ENCODE results near the gene REELD1.

The REELD1 gene

GRCh38 chr4:146243141-146243882 lies 29.0 kb downstream of the REELD1 start:
- H3K9ac ChIP-seq (ENCODE audit: low read length): no peak overlapping the region
- H2BK120ac ChIP-seq (ENCODE audit: low read depth, low read length): no peak overlapping the region
- peak; percentile 58 for DNase-seq
- WGBS (ENCODE audit: extremely low coverage, insufficient coverage, low lambda C conversion rate): no CpG with 5 or more reads among the region's 24 CpGs
- H4K8ac ChIP-seq (ENCODE audit: low read depth, low read length): no peak overlapping the region
- no peak overlapping the region for H3K27ac ChIP-seq (ENCODE audit: low read depth, low read length)
- no peak overlapping the region for H2BK5ac ChIP-seq (ENCODE audit: low read length)
- no peak overlapping the region for H3K4ac ChIP-seq (ENCODE audit: low read depth, low read length)
- H3K4me2 ChIP-seq (ENCODE audit: low read length): no peak overlapping the region
- H3K27me3 ChIP-seq (ENCODE audit: insufficient read depth, low read length, poor library complexity): no peaks in the 10 kb centered on the region
- no peaks in the 10 kb centered on the region for H3K36me3 ChIP-seq (ENCODE audit: control insufficient read depth, insufficient read depth, low read length)
- no peaks in the 10 kb centered on the region for H3K79me2 ChIP-seq (ENCODE audit: control insufficient read depth, insufficient read depth, low read length)
- no peak overlapping the region for H3K23ac ChIP-seq (ENCODE audit: low read length)
- no peaks in the 10 kb centered on the region for H3K79me1 ChIP-seq (ENCODE audit: low read length)
- H3K56ac ChIP-seq (ENCODE audit: low read length): no peak overlapping the region
- H3K4me3 ChIP-seq (ENCODE audit: low read length): no peak overlapping the region
- H3K18ac ChIP-seq (ENCODE audit: low read length): no peak overlapping the region
- H4K5ac ChIP-seq (ENCODE audit: low read length): no peak overlapping the region
- H2AK5ac ChIP-seq (ENCODE audit: low read length): no peak overlapping the region
- no peaks in the 10 kb centered on the region for H3K4me1 ChIP-seq (ENCODE audit: control insufficient read depth, low read depth, low read length)
- H2BK15ac ChIP-seq (replicated peaks; ENCODE audit: low read depth): no peak overlapping the region

- no CpG with 5 or more reads among the region's 17 CpGs for WGBS (ENCODE audit: extremely low coverage, insufficient coverage, low lambda C conversion rate)
- Histone ChIP-seq H4K5ac (ENCODE audit: low read length) (no peak overlapping the region), H3K18ac (ENCODE audit: low read length) (no peak overlapping the region), H4K8ac (ENCODE audit: low read depth, low read length) (no peak overlapping the region), H3K4ac (ENCODE audit: low read depth, low read length) (no peak overlapping the region), H3K4me3 (ENCODE audit: low read length) (no peak overlapping the region), H2BK15ac (replicated peaks; ENCODE audit: low read depth) (no peak overlapping the region), H3K23ac (ENCODE audit: low read length) (no peak overlapping the region), H3K4me2 (ENCODE audit: low read length) (no peak overlapping the region), H3K36me3 (ENCODE audit: control insufficient read depth, insufficient read depth, low read length) (no peaks in the 10 kb centered on the region), H3K56ac (ENCODE audit: low read length) (no peak overlapping the region), H3K27ac (ENCODE audit: low read depth, low read length) (no peak overlapping the region), H2BK120ac (ENCODE audit: low read depth, low read length) (no peak overlapping the region), H3K79me1 (ENCODE audit: low read length) (no peaks in the 10 kb centered on the region), H3K79me2 (ENCODE audit: control insufficient read depth, insufficient read depth, low read length) (no peaks in the 10 kb centered on the region), H2AK5ac (ENCODE audit: low read length) (no peak overlapping the region), H3K27me3 (ENCODE audit: insufficient read depth, low read length, poor library complexity) (no peaks in the 10 kb centered on the region), H3K9ac (ENCODE audit: low read length) (no peak overlapping the region), H2BK5ac (ENCODE audit: low read length) (no peak overlapping the region), H3K4me1 (ENCODE audit: control insufficient read depth, low read depth, low read length) (no peaks in the 10 kb centered on the region)
- no peak for DNase-seq
These were observed 29.5 kb downstream of the REELD1 start for GRCh38 chr4:146243883-146244277.

GRCh38 chr4:146244496-146244895 lies 30.2 kb downstream of the REELD1 start:
- whole genome bisulfite sequencing (ENCODE audit: extremely low coverage, insufficient coverage, low lambda C conversion rate): no CpG with 5 or more reads among the region's 9 CpGs
- Histone ChIP-seq H3K9ac (ENCODE audit: low read length) (no peak overlapping the region), H3K4me1 (ENCODE audit: control insufficient read depth, low read depth, low read length) (no peaks in the 10 kb centered on the region), H2AK5ac (ENCODE audit: low read length) (no peak overlapping the region), H2BK120ac (ENCODE audit: low read depth, low read length) (no peak overlapping the region), H4K5ac (ENCODE audit: low read length) (no peak overlapping the region), H3K79me2 (ENCODE audit: control insufficient read depth, insufficient read depth, low read length) (no peaks in the 10 kb centered on the region), H3K23ac (ENCODE audit: low read length) (no peak overlapping the region), H3K27ac (ENCODE audit: low read depth, low read length) (no peak overlapping the region), H3K4me2 (ENCODE audit: low read length) (no peak overlapping the region), H2BK15ac (replicated peaks; ENCODE audit: low read depth) (no peak overlapping the region), H3K79me1 (ENCODE audit: low read length) (no peaks in the 10 kb centered on the region), H3K36me3 (ENCODE audit: control insufficient read depth, insufficient read depth, low read length) (no peaks in the 10 kb centered on the region), H3K4ac (ENCODE audit: low read depth, low read length) (no peak overlapping the region), H3K27me3 (ENCODE audit: insufficient read depth, low read length, poor library complexity) (no peaks in the 10 kb centered on the region), H2BK5ac (ENCODE audit: low read length) (no peak overlapping the region), H3K4me3 (ENCODE audit: low read length) (no peak overlapping the region), H4K8ac (ENCODE audit: low read depth, low read length) (no peak overlapping the region), H3K18ac (ENCODE audit: low read length) (no peak overlapping the region), H3K56ac (ENCODE audit: low read length) (no peak overlapping the region)
- no peak for DNase-seq

DNA sequence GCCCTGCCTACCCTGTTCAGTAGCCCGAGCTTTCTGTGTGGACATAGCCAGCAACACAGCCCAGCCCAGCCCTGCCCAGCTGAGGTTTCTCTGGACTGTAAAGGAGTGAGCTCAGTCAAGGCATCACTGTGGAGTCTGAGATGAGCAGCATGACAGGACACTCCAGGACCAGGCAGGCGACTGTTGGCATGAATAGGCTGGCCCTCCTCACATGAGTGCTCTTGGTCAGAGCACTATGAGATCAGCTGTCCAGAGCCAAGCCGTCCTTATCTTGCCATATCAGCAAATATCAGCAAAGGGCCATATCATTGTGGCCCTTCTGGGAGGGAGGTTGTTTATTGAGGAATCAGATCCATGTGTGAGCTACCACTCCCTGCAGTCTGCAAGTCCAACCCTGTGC lies 30.9 kb downstream of the REELD1 start:
- Histone ChIP-seq H3K36me3 (ENCODE audit: control insufficient read depth, insufficient read depth, low read length) (no peaks in the 10 kb centered on the region), H3K56ac (ENCODE audit: low read length) (no peak overlapping the region), H3K4ac (ENCODE audit: low read depth, low read length) (no peak overlapping the region), H2BK5ac (ENCODE audit: low read length) (no peak overlapping the region), H2BK15ac (replicated peaks; ENCODE audit: low read depth) (no peak overlapping the region), H3K9ac (ENCODE audit: low read length) (no peak overlapping the region), H3K79me1 (ENCODE audit: low read length) (no peaks in the 10 kb centered on the region), H3K4me2 (ENCODE audit: low read length) (no peak overlapping the region), H3K79me2 (ENCODE audit: control insufficient read depth, insufficient read depth, low read length) (no peaks in the 10 kb centered on the region), H3K18ac (ENCODE audit: low read length) (no peak overlapping the region), H3K4me3 (ENCODE audit: low read length) (no peak overlapping the region), H3K23ac (ENCODE audit: low read length) (no peak overlapping the region), H3K4me1 (ENCODE audit: control insufficient read depth, low read depth, low read length) (no peaks in the 10 kb centered on the region), H4K5ac (ENCODE audit: low read length) (no peak overlapping the region), H4K8ac (ENCODE audit: low read depth, low read length) (no peak overlapping the region), H3K27me3 (ENCODE audit: insufficient read depth, low read length, poor library complexity) (no peaks in the 10 kb centered on the region), H2AK5ac (ENCODE audit: low read length) (no peak overlapping the region), H3K27ac (ENCODE audit: low read depth, low read length) (no peak overlapping the region), H2BK120ac (ENCODE audit: low read depth, low read length) (no peak overlapping the region)
- no CpG with 5 or more reads among the region's 3 CpGs for WGBS (ENCODE audit: extremely low coverage, insufficient coverage, low lambda C conversion rate)
- DNase-seq: no peak

GRCh38 chr4:146245850-146246249 lies 31.5 kb downstream of the REELD1 start:
- H4K5ac ChIP-seq (ENCODE audit: low read length): no peak overlapping the region
- no CpG with 5 or more reads among the region's 4 CpGs for WGBS (ENCODE audit: extremely low coverage, insufficient coverage, low lambda C conversion rate)
- H4K8ac ChIP-seq (ENCODE audit: low read depth, low read length): no peak overlapping the region
- H3K4me1 ChIP-seq (ENCODE audit: control insufficient read depth, low read depth, low read length): no peaks in the 10 kb centered on the region
- H3K27ac ChIP-seq (ENCODE audit: low read depth, low read length): no peak overlapping the region
- H3K23ac ChIP-seq (ENCODE audit: low read length): no peak overlapping the region
- no peaks in the 10 kb centered on the region for H3K36me3 ChIP-seq (ENCODE audit: control insufficient read depth, insufficient read depth, low read length)
- H3K18ac ChIP-seq (ENCODE audit: low read length): no peak overlapping the region
- no peak overlapping the region for H3K9ac ChIP-seq (ENCODE audit: low read length)
- H3K56ac ChIP-seq (ENCODE audit: low read length): no peak overlapping the region
- H2BK5ac ChIP-seq (ENCODE audit: low read length): no peak overlapping the region
- H2AK5ac ChIP-seq (ENCODE audit: low read length): no peak overlapping the region
- no peak overlapping the region for H2BK120ac ChIP-seq (ENCODE audit: low read depth, low read length)
- H3K79me1 ChIP-seq (ENCODE audit: low read length): no peaks in the 10 kb centered on the region
- DNase-seq: no peak
- no peaks in the 10 kb centered on the region for H3K27me3 ChIP-seq (ENCODE audit: insufficient read depth, low read length, poor library complexity)
- H3K79me2 ChIP-seq (ENCODE audit: control insufficient read depth, insufficient read depth, low read length): no peaks in the 10 kb centered on the region
- H3K4me2 ChIP-seq (ENCODE audit: low read length): no peak overlapping the region
- no peak overlapping the region for H3K4me3 ChIP-seq (ENCODE audit: low read length)
- H3K4ac ChIP-seq (ENCODE audit: low read depth, low read length): no peak overlapping the region
- no peak overlapping the region for H2BK15ac ChIP-seq (replicated peaks; ENCODE audit: low read depth)

DNA sequence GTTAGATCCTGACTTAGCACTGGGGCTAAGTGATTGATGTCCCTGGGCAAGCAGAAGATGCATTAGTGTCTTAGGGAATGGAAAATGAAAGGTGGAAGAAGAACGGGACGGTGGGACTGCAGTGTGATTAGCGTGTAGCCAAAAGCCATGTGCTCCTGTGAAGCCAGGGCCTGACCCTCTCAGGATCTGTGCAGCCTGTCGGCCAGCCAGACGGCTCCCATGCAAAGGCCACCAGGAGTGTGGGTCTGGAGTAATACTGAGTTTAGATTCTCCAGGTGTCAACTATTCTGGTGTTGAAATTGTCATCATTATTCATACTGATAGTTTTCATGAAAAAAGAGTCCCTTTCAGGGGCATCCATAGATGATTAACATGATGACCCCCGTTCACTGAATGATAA lies 32.0 kb downstream of the REELD1 start:
- no CpG with 5 or more reads among the region's 6 CpGs for WGBS (ENCODE audit: extremely low coverage, insufficient coverage, low lambda C conversion rate)
- H3K4me2 ChIP-seq (ENCODE audit: low read length): no peak overlapping the region
- H4K5ac ChIP-seq (ENCODE audit: low read length): no peak overlapping the region
- no peak overlapping the region for H2BK5ac ChIP-seq (ENCODE audit: low read length)
- H3K27ac ChIP-seq (ENCODE audit: low read depth, low read length): no peak overlapping the region
- H3K36me3 ChIP-seq (ENCODE audit: control insufficient read depth, insufficient read depth, low read length): no peaks in the 10 kb centered on the region
- H3K56ac ChIP-seq (ENCODE audit: low read length): no peak overlapping the region
- no peaks in the 10 kb centered on the region for H3K27me3 ChIP-seq (ENCODE audit: insufficient read depth, low read length, poor library complexity)
- no peak overlapping the region for H3K23ac ChIP-seq (ENCODE audit: low read length)
- no peak overlapping the region for H2BK120ac ChIP-seq (ENCODE audit: low read depth, low read length)
- no peak overlapping the region for H3K4ac ChIP-seq (ENCODE audit: low read depth, low read length)
- H3K9ac ChIP-seq (ENCODE audit: low read length): no peak overlapping the region
- no peaks in the 10 kb centered on the region for H3K4me1 ChIP-seq (ENCODE audit: control insufficient read depth, low read depth, low read length)
- H3K79me1 ChIP-seq (ENCODE audit: low read length): no peaks in the 10 kb centered on the region
- no peak for DNase-seq
- no peak overlapping the region for H2BK15ac ChIP-seq (replicated peaks; ENCODE audit: low read depth)
- H2AK5ac ChIP-seq (ENCODE audit: low read length): no peak overlapping the region
- H3K18ac ChIP-seq (ENCODE audit: low read length): no peak overlapping the region
- no peak overlapping the region for H3K4me3 ChIP-seq (ENCODE audit: low read length)
- no peak overlapping the region for H4K8ac ChIP-seq (ENCODE audit: low read depth, low read length)
- no peaks in the 10 kb centered on the region for H3K79me2 ChIP-seq (ENCODE audit: control insufficient read depth, insufficient read depth, low read length)

Measured in mesendoderm (in vitro differentiated cells).